HG02981 (cell line): ENCODE results near the gene BOK.

ENCODE experiments used
- ATAC-seq: cut with Tn5 transposase; IDR thresholded peaks from one replicate; pipeline ENCODE4 v1.9.1; 2021; ENCODE audit warnings: mild to moderate bottlenecking, moderate library complexity; ENCODE audit not compliant: unreplicated experiment

The BOK gene

DNA sequence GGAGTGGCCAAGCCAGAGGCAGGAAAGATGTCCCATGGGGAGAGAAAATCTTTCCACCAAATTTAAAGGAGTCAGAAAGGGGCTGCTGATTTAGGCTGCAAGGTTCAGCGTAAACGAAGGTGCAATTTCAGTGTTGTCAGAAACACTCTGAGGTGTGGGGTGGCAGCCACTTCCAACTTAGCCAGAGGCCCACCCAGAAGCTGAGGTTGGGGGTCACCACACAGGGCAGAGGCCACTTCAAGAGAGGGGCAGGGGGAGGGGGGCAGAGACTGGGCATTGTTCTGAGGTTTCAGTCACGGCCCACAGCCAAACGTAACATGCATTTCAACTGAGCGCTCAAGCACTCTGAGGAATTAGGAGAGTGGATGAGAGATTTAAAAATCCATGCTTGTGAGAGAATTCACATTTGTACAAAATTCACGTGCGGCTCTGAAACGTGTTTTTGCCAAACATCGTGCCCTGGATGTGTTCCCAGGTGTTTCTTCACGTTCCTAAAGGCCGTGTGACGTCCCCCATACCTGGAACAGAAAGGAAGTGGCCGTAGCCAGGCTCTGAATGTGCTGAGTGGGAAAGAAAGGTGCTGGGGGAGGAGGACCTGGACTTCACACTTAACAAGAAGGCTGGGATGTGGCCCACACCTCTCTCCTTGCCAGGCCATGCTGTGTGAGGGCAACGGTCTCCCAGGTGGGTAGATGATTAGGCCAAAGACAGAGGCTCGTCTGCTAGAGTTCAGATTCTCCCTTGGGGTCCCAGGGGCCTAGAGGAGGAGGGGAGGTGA lies 19.5 kb upstream of the BOK start:
- no peak for ATAC-seq

DNA sequence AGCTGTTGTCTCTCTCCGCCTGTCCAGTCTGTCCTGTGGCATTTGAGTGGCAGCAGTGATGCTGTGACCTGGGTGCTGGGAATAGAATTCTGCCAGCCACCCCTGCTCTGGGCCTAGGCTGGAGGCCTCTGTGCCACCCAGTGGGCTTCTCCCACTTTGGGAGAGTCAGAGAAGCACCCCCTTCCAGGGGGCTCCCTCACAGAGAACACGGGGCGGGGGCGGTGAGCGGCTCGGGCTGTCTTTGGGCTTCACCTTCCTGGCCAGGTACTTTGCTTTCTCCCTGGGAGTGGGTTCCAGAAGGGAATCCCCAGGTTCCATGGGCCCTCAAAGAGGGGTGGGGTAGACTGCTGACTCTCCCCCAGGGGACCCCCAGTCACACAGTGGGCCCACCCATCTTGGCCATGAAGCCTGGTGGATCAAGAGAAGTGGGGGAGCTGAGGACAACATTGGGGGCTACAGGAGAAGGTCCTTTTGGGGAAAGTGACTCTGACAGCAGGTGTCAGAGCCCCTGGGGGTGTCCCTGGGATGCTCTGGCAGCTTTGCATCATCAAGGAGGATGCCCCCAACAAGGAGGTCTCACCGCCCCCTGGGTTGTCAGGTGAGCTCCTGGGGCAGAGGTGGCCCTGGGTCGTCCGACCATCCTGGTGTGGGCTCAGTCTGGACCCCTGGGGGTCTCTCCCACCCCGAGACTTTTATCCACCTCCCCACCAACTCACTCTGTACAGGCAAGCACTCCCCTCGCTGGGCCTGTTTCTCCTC lies 18.8 kb upstream of the BOK start:
- no peak for ATAC-seq

GRCh38 chr2:241540401-241540770 lies 18.2 kb upstream of the BOK start:
- no peak for ATAC-seq

DNA sequence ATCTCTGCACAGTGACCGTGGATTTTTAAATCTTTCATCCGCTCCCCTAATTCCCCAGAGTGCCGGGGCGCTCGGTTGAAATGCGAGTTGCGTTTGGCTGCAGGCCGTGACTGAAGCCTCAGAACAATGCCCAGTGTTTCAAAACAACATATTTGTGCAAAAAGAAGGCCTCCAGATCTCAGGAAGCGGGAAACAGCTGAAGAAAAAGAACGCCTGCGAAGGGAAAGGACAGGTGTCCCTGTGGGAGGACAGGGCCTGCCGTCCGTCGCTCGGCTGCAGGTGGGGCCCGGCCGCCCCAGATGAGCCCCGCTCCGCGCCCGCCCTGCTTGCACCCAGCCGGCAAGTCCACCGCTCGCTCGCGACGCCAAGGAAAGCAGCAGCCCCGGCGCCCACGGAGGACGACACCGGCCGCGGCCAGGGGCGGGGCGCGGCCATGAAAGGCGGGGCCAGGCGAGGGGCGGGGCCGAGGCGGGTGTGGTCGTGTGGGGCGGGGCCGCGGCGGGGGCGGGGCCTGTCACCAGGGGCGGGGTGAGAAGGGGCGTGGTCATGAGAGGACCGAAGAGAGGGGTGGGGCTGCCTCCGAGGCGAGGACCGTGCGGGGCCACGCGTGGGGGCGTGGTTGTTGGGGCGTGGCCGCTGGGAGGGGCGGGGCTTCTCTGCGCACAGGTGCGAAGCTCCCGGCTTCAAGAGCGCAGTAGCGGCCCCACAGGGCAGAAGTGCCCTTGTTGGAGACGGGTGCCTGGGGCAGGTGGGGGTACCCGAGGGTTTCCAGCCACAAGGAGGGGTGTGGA lies 17.6 kb upstream of the BOK start:
- ATAC-seq = no peak

DNA sequence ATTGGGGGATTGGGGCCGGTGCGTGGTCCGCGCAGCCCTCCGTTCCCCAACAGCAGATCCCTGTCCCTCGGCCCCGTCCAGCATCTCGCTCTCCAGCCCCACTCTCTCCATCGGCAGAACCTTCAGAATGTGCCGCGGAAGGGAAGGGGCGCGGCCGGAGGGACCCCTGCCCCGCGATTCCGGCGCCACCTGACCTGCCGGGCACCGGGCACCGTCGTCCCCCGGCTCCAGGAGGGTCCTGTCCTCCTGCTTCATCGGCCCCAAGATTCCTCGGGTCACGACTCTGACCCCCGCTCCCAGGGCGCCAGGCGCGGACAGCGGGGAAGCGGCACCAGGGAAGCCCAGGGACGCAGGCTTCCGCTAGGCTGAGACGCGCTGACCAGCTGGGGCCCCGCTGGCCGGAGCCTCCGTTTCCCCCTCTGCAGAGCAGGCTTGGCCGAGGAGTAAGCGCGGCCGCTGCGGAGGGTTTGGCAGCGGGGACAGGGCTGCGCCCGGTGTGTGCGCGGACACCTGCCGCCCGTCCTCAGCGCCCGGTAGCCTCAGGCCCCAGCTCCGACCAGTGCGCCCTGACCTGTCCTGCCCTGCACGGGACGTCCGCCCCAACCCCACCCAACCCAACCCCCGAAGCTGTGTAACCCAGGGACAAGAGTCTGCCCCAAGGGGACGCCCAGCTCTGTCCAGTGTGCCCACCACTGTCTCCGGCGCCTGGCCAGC lies 16.8 kb upstream of the BOK start:
- no peak for ATAC-seq

- ATAC-seq = no peak
These were observed 16.3 kb upstream of the BOK start for GRCh38 chr2:241542278-241542605.

GRCh38 chr2:241545106-241545505 lies 13.4 kb upstream of the BOK start:
- ATAC-seq = no peak

- no peak for ATAC-seq
These were observed 12.7 kb upstream of the BOK start for GRCh38 chr2:241545523-241546473.

- no peak for ATAC-seq
These were observed 11.6 kb upstream of the BOK start for GRCh38 chr2:241546771-241547498.

DNA sequence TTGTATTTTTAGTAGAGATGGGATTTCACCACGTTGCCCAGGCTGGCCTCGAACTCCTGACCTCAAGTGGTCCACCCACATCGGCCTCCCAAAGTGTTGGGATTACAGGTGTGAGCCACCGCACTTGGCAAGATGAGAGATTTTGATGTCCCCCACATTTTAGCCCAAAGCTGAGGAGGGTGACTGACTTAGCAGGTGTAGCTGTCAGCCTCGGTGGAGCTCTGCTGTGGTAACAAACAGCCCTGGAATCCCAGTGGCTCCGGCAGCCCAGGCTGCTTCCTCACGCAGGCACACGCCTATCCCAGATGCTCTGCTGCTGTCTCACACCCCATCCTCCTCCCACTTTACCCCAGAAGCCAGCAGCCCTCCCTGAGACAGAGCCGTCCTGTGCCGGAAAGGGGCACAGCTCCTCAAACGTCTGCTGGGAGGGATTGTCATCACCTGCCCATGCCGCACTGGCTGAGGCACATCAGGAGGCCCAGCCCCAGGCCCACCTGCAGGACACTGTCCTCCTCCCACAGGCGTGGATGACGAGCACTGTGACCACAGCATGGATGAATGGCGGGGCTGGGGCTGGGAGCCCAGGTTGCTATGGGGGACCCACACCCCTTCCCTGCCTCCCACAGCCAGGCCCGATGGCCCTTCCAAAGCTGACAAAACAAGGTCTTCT lies 10.6 kb upstream of the BOK start:
- no peak for ATAC-seq

GRCh38 chr2:241548451-241548835 lies 10.1 kb upstream of the BOK start:
- ATAC-seq = no peak

- no peak for ATAC-seq
These were observed 7.6 kb upstream of the BOK start for GRCh38 chr2:241550616-241551580.

GRCh38 chr2:241551599-241551997 lies 6.9 kb upstream of the BOK start:
- no peak for ATAC-seq

GRCh38 chr2:241551998-241552737 lies 6.4 kb upstream of the BOK start:
- ATAC-seq = no peak

DNA sequence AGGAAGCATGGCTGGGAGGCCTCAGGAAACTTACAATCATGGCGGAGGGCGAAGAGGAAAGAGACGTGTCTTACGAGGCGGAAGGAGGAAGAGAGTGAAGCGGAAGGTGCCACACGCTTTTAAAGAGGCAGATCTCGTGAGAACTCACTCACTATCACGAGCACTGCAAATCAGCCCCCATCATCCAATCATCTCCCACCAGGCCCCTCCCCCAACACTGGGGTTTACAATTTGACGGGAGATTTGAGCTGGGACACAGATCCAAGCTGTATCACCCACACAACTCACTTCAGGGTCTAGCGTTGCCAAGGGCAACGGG lies 5.1 kb upstream of the BOK start:
- ATAC-seq = no peak

- ATAC-seq = no peak
These were observed 4.6 kb upstream of the BOK start for GRCh38 chr2:241553981-241554380.

DNA sequence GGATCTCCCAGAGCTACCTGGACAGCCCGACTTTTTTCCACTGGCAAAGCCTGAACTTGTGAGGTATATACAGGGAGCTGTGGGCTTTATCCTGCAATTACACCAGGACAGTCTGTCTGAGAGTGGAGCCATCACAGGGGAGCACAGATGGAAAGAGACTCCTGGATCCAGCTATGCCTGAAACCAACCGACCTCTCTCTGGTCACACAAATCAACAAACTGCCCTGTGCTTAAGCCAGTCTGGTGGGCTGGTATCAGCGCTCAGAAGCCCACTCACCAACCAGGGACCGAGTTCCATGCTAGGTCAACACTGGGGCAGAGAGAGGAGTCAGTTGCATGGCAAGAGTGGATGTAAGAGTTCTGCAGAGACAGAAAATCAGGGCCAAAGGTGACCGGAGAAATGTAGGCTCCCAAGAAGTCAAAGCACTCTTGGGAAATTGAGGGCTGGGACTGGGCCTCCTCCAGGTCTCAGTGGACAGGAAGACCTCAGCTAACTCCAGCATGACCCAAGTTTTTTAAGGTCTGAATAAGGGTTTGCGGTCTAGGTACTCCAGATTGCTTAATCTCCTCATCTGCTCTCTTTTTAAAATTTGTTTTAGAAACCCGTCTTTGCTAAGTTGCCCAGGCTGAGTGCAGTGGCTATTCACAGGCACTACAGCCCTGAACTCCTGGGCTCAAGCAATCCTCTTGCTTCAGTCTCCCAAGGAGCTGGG lies 3.8 kb upstream of the BOK start:
- no peak for ATAC-seq
